Nephron progenitor cell (in vitro differentiated cells): Measurements from ENCODE around the gene AGMO.

ENCODE experiments used
- DNase-seq: peaks from one replicate; pipeline ENCODE4 v3.0.0; 2021
- H3K27ac Mint-ChIP-seq: 2 replicates; pipeline ENCODE4 v1.8.0; 2021; ENCODE audit warnings: mild to moderate bottlenecking, moderate library complexity, mixed read lengths
- H3K27me3 Mint-ChIP-seq: 2 replicates; pipeline ENCODE4 v1.8.0; 2021; ENCODE audit warnings: mild to moderate bottlenecking, low read depth, mixed read lengths; ENCODE audit not compliant: poor library complexity
- H3K36me3 Mint-ChIP-seq: 2 replicates; pipeline ENCODE4 v1.8.0; 2021; ENCODE audit warnings: low read depth, mixed read lengths
- H3K4me1 Mint-ChIP-seq: 2 replicates; pipeline ENCODE4 v1.8.0; 2021; ENCODE audit warnings: mixed read lengths
- H3K4me3 Mint-ChIP-seq: 2 replicates; pipeline ENCODE4 v1.8.0; 2021; ENCODE audit warnings: mild to moderate bottlenecking, moderate library complexity, mixed read lengths
- H3K9me3 Mint-ChIP-seq: 2 replicates; pipeline ENCODE4 v1.8.0; 2021; ENCODE audit warnings: mild to moderate bottlenecking, moderate library complexity, mixed read lengths
- CTCF ChIP-seq: fragments of 200-600 bp; sonication (generic); IDR thresholded peaks from 2 replicates; pipeline ENCODE4 v1.5.0; 2021; ENCODE audit warnings: antibody characterized with exemption

AGMO gene

GRCh38 chr7:15559416-15559928 is 2.3 kb downstream of the AGMO start:
- Mint-ChIP-seq H3K9me3 (no peaks in the 10 kb centered on the region), H3K27me3 (no peaks in the 10 kb centered on the region), H3K36me3 (no peaks in the 10 kb centered on the region), H3K27ac (no peak overlapping the region), H3K4me1 (peaks cover 36% of the 10 kb centered on the region), H3K4me3 (no peak overlapping the region)
- TF ChIP-seq CTCF: no peak
- no peak for DNase-seq

GRCh38 chr7:15558756-15559155 is 3.1 kb downstream of the AGMO start:
- no peak overlapping the region for H3K27ac Mint-ChIP-seq

GRCh38 chr7:15557686-15558085 is 4.1 kb downstream of the AGMO start:
- H3K4me1 Mint-ChIP-seq: peaks cover 36% of the 10 kb centered on the region
- no peak for DNase-seq
- TF ChIP-seq CTCF: no peak
- H3K36me3 Mint-ChIP-seq: no peaks in the 10 kb centered on the region
- H3K27me3 Mint-ChIP-seq: no peaks in the 10 kb centered on the region
- H3K4me3 Mint-ChIP-seq: no peak overlapping the region
- H3K9me3 Mint-ChIP-seq: peaks cover 4% of the 10 kb centered on the region
- H3K27ac Mint-ChIP-seq: no peak overlapping the region

More at GRCh38 chr7:15558756-15559155, 3.1 kb downstream of the AGMO start:
- DNase-seq: no peak
- H3K9me3 Mint-ChIP-seq: peaks cover 2% of the 10 kb centered on the region
- no peaks in the 10 kb centered on the region for H3K27me3 Mint-ChIP-seq
- no peak overlapping the region for H3K4me3 Mint-ChIP-seq
- no peaks in the 10 kb centered on the region for H3K36me3 Mint-ChIP-seq
- peaks cover 36% of the 10 kb centered on the region for H3K4me1 Mint-ChIP-seq
- no peak for TF ChIP-seq CTCF

- H3K4me1 Mint-ChIP-seq: peaks cover 36% of the 10 kb centered on the region
- H3K27ac Mint-ChIP-seq: no peak overlapping the region
- H3K36me3 Mint-ChIP-seq: no peaks in the 10 kb centered on the region
- no peaks in the 10 kb centered on the region for H3K27me3 Mint-ChIP-seq
- no peak overlapping the region for H3K4me3 Mint-ChIP-seq
- peaks cover 4% of the 10 kb centered on the region for H3K9me3 Mint-ChIP-seq
- DNase-seq: no peak
- no peak for TF ChIP-seq CTCF
Observed at GRCh38 chr7:15557186-15557585, 4.6 kb downstream of the AGMO start.

- no peaks in the 10 kb centered on the region for H3K27me3 Mint-ChIP-seq
- peaks cover 4% of the 10 kb centered on the region for H3K9me3 Mint-ChIP-seq
- DNase-seq: no peak
- H3K27ac Mint-ChIP-seq: no peak overlapping the region
- H3K4me1 Mint-ChIP-seq: peaks cover 30% of the 10 kb centered on the region
- no peak overlapping the region for H3K4me3 Mint-ChIP-seq
- no peaks in the 10 kb centered on the region for H3K36me3 Mint-ChIP-seq
- no peak for TF ChIP-seq CTCF
Observed at GRCh38 chr7:15556339-15557105, 5.3 kb downstream of the AGMO start.

- Mint-ChIP-seq H3K36me3 (no peaks in the 10 kb centered on the region), H3K9me3 (peaks cover 4% of the 10 kb centered on the region), H3K4me1 (peaks cover 24% of the 10 kb centered on the region), H3K4me3 (no peak overlapping the region), H3K27me3 (no peaks in the 10 kb centered on the region), H3K27ac (no peak overlapping the region)
- TF ChIP-seq CTCF: no peak
- DNase-seq: no peak
Observed at GRCh38 chr7:15555381-15555859, 6.4 kb downstream of the AGMO start.
